GM18508 (cell line): ENCODE measurements around the gene C2orf92.
"Not testable (repeated sequence)": the region's sequence is repeated elsewhere in the genome, so short reads cannot be mapped to it uniquely, and the experiment has no call there.

ENCODE experiments used
- ATAC-seq: cut with Tn5 transposase; IDR thresholded peaks from one replicate; pipeline ENCODE4 v1.9.1; 2021; ENCODE audit warnings: moderate number of reproducible peaks; ENCODE audit not compliant: insufficient read depth, unreplicated experiment

The C2orf92 gene

GRCh38 chr2:97659256-97660043 lies 10.1 kb upstream of the C2orf92 start:
- no peak for ATAC-seq

DNA sequence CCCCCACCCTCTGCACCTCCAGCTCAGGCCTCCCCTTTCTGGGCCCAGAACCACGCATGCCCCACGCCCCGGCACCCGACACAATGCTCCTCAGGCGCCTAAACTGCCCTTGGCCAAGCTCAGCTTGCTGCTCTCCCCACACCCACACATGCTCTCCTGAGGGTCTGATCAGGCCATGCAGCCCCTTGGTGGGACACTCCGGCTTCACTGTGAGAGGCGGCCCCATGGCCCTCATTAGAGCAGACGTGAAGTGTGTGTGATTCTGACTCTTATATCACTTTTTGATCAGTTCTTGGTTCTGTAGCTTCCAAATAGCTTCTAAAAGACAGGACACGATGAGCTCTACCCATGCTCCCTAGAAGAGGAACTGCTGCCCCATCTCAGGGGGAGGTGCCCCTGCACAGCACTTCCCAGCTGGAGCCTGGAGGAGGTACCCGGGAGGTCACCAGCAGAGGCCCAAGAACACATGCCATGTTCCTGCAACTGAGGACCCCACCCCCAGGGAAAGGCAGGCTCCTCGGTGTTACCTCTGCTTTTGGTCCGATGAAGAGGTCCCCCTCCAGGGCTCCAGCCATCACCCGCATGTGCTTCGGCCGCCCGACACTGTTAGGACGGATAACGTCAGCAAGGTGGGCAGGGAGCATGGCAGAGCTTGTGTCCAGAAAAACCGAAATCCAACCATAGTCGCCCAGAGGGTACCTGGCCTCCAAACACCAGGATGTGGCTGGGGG lies 9.3 kb upstream of the C2orf92 start:
- ATAC-seq, result no peak

DNA sequence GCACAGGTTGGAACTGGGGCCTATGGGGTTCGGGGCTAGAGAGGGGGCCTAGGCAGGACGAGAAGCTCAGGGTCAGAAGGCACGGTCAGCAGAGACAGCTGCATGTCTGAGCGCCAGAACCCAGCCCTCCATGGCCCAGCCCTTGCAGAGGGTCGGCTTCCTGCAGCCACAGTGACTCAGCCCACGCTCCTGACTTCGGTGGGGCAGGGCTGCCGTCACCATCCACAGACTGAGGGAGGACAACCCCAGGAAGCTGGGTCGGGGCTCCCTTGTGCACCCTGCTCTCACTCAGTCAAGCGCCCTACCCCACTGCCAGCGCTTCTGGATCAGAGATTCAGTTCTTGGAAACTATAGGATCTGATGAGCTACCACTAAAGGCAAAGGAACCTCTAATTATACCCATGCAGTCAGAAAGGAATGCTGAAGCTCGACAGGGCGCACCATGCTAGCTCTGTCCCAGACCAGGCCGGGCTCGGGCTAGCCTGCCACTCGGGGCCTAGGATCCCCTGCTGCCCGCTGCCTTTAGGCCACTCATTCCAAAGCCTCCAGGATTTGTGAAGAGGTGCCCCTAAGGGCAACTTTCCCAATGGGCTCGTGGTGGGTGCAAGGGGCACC lies 8.6 kb upstream of the C2orf92 start:
- no peak for ATAC-seq

DNA sequence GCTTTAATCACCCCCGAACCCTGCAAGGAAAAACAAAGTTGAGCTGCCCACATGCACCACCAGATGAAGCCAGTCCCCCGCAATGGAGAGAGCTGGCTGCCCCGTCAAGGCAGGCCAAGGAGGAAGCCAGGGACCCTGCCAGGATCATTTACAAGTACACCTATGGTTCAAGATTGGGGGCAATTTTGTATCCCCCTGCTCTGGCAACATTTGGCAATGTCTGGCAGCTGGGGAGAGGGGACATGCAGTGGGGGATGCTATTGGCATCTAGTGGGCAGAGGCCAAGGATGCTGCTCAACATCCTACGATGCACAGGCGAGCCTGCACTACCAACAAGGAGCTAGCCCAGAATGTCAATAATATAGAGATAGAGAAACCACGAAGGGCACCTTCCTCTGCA lies 7.6 kb upstream of the C2orf92 start:
- no peak for ATAC-seq

DNA sequence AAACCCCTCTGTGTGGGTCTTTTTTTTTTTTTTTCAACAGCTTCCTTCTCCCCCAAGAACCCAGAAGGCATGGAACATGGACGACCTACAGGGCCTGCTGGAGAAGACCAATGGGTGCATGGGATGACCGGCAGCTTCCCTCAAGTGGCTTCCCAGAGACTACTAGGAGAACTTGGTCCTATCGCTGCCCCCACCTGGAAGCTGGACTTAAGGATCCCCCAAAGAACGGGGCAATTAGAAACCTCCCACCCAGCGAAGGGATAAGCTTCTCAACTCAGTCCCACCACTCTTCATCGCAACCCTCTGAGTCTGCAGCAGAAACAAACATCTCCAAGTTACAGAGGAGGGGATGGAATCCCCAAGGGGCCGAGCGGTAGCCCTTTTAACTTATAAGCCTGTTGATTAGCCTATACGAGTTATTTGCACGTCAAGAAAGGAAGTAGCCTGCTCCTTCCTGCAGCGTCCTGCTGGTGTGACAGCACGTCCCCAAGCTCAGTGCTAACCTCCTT lies 7.1 kb upstream of the C2orf92 start:
- ATAC-seq, result no peak

DNA sequence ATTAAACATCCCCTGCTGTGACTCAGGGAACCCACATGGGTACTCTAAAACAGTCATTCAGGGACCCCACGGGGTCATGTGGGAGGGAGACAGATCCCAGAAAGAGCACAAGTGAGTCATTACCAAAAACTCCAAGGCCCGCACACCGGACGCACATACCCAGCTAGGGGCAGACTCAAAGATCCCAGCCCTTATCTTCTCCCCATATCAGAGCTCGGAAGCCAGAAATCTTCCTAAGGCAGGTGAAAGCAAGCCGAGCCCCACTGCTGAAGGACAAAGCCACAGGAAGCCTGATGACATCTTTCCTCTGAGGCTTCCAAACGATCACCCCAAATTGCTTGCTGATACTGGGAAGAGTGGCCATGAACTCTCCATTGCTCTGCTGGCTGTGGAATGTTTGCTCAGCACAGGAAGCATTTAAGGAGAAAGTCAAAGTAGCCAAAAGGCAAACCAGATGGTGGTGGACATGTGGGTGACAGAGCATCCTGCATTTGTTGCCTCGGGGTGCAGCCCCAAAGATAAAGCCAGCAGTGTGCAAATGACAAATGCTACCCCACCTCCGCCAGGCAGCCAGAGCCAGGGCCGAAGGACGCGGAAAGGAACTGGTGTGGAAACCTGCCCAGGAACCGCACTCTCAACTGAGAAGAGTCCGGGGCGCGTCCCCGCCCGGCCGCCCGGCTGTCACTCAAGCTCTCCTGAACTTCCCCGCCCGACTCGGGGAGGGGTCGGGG lies 6.5 kb upstream of the C2orf92 start:
- peak; percentile 9 for ATAC-seq

GRCh38 chr2:97663626-97663961 lies 5.9 kb upstream of the C2orf92 start:
- ATAC-seq, result no peak

GRCh38 chr2:97663962-97664635 lies 5.4 kb upstream of the C2orf92 start, which contains the start of gene ACTR1B:
Gene ACTR1B, minus strand, starts transcription at chr2:97664044. Its CDS starts 154 bp downstream, at chr2:97663890.
- peak; percentile 76 for ATAC-seq

DNA sequence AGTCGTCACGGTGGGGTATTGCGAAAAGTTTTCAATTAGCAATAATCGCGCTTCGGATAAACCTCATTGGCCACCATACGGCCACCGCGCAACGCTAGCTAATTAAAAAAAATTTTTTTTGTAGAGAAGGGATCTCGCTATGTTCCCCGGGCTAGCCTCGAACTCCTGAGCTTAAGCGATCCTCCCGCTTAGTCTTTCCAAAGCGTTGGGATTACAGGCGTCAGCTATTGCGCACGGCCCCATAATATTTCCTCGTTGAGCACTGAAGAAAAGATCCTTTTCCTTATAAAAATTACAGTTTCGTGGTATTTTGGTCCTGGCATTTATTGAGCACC lies 4.9 kb upstream of the C2orf92 start:
- no peak for ATAC-seq

GRCh38 chr2:97670471-97670870 lies 958 bp downstream of the C2orf92 start:
- ATAC-seq, result no peak

GRCh38 chr2:97671526-97671925 lies 2.0 kb downstream of the C2orf92 start:
- no peak for ATAC-seq

DNA sequence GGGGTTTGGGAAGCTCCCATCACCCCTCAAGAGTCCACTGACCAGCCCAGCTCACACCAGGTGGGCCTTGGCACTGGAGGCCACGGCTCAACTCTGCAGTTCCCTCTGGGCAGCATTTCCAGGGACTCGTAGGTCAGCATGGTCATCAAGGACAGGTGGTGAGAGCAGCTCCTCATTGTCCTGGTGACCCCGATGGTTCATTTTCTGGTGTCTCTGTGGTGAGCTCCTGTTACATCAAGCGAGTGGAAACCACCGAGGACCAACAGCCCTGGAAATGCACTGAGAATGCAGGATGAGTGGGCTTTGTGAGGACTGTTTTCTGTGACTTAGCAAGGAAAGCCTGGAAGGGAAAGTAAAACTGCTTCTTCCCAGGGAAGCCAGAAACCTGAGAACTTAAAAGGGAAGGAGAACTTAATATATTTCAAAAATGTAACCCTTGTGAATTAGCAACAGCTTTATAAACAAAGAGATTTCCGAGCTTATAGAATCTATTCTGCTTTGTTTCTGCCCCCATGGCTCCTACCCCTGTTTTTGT lies 3.2 kb downstream of the C2orf92 start:
- ATAC-seq, result not testable (repeated sequence)

DNA sequence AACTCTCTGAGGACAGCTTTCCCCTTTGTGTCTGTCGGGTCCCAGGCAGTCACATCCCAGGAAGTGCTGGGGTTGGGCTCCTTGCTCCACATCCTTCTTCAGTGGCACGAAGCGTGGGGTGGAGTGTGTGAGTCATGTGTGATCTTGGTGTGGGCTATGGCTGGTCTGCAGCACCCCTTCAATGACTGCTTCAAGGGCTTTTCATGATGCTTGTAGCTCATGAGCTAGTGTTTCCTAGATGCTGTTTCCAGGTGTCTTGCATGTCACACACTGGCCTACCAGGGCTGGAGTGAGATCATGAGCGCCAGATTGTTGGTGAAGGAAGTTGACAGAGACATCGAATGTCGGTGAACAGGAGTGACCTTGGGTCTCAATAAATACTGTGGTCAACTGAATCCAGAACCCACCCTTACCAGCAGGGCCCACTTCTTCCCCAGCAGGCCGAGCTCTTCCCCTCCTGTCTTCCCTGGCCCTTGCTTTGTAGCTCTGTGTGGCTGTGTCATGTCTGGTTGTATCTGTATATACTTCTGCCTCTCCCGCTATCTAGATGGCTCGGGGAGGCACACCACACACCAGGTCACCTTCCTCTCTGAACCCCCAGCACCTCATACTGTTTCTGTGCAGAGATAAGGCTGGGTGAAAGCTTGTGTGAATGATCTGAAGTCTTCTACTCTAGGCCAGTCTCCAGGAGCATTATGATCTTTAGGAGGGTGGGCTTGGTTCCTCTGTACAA lies 3.8 kb downstream of the C2orf92 start:
- no peak for ATAC-seq

DNA sequence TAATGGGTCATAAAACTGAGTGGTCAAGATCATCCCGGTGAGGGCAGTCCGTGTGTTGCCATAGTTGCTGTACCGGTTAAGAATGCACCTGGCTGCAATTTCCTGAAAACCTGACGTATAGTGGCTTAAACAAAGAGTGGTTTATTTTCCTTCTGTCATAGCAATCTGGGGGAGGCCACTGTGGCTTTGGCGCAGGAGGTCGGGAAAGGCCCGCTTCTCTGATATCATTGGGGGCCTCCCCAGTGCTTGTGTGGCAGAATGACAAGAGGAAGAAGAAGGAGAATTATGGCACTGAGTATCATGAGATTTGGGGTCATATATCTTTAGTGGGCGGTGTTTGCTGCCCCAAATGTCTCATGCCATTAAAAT lies 4.4 kb downstream of the C2orf92 start:
- ATAC-seq, result no peak

GRCh38 chr2:97675430-97676113 lies 6.1 kb downstream of the C2orf92 start:
- ATAC-seq, result no peak

- no peak for ATAC-seq
These were observed 7.1 kb downstream of the C2orf92 start for GRCh38 chr2:97676620-97677019.

- no peak for ATAC-seq
These were observed 8.0 kb downstream of the C2orf92 start for GRCh38 chr2:97677480-97677879.

- no peak for ATAC-seq
These were observed 8.8 kb downstream of the C2orf92 start for GRCh38 chr2:97678298-97678697.

- not testable (repeated sequence) for ATAC-seq
These were observed 17.7 kb downstream of the C2orf92 start for GRCh38 chr2:97687235-97687634.
